ENCODE measurements around the gene RPS6KA2.

The RPS6KA2 gene

GRCh38 chr6:166526937-166527336 lies 100.1 kb downstream of the RPS6KA2 start:
- no peak for TF ChIP-seq CTCF (IDR thresholded peaks at IDR 0.05; ENCODE audit: low read depth, low read length)
- no peak overlapping the region for H3K4me3 ChIP-seq (replicated peaks in 1 of 2; ENCODE audit: low read depth in 2 of 2, low read length in 2 of 2)
- DNase-seq (ENCODE audit: low read depth in 2 of 2), result no peak

- TF ChIP-seq CTCF (IDR thresholded peaks at IDR 0.05; ENCODE audit: low read depth, low read length), result no peak
- no peak overlapping the region for H3K4me3 ChIP-seq (replicated peaks in 1 of 2; ENCODE audit: low read depth in 2 of 2, low read length in 2 of 2)
- DNase-seq (ENCODE audit: low read depth in 2 of 2), result no peak
Observed at GRCh38 chr6:166525567-166525966, 101.5 kb downstream of the RPS6KA2 start.

GRCh38 chr6:166523782-166524559 lies 103.1 kb downstream of the RPS6KA2 start:
- no peak for DNase-seq (ENCODE audit: low read depth in 2 of 2)
- H3K4me3 ChIP-seq (replicated peaks in 1 of 2; ENCODE audit: low read depth in 2 of 2, low read length in 2 of 2), result no peak overlapping the region
- no peak for TF ChIP-seq CTCF (IDR thresholded peaks at IDR 0.05; ENCODE audit: low read depth, low read length)

- no peak for TF ChIP-seq CTCF (IDR thresholded peaks at IDR 0.05; ENCODE audit: low read depth, low read length)
- no peak overlapping the region for H3K4me3 ChIP-seq (replicated peaks in 1 of 2; ENCODE audit: low read depth in 2 of 2, low read length in 2 of 2)
- peak in 1 of 2 donors; percentile 49 for DNase-seq (ENCODE audit: low read depth in 2 of 2)
Observed at GRCh38 chr6:166520905-166521834, 105.9 kb downstream of the RPS6KA2 start.

GRCh38 chr6:166516251-166516884 lies 110.7 kb downstream of the RPS6KA2 start:
- peak; percentile 14 to 36 for DNase-seq (ENCODE audit: low read depth in 2 of 2)
- TF ChIP-seq CTCF (IDR thresholded peaks at IDR 0.05; ENCODE audit: low read depth, low read length), result no peak
- H3K4me3 ChIP-seq (replicated peaks in 1 of 2; ENCODE audit: low read depth in 2 of 2, low read length in 2 of 2), result no peak overlapping the region

GRCh38 chr6:166515072-166515810 lies 111.8 kb downstream of the RPS6KA2 start:
- H3K4me3 ChIP-seq (replicated peaks in 1 of 2; ENCODE audit: low read depth in 2 of 2, low read length in 2 of 2), result no peak overlapping the region
- peak; percentile 66 for TF ChIP-seq CTCF (IDR thresholded peaks at IDR 0.05; ENCODE audit: low read depth, low read length)
- peak; percentile 73 to 94 for DNase-seq (ENCODE audit: low read depth in 2 of 2)
